ENCODE data around the gene TAPBPL. TPM values are rescaled to one million over a fixed set of nuclear protein-coding genes. Genes with fewer than 3 reads are reported as not detected.

The TAPBPL gene
- total and polyA plus RNA-seq, 2 of the 4 experiments (the other 2 are of a cell fraction): 3.4 to 12.1 TPM

DNA sequence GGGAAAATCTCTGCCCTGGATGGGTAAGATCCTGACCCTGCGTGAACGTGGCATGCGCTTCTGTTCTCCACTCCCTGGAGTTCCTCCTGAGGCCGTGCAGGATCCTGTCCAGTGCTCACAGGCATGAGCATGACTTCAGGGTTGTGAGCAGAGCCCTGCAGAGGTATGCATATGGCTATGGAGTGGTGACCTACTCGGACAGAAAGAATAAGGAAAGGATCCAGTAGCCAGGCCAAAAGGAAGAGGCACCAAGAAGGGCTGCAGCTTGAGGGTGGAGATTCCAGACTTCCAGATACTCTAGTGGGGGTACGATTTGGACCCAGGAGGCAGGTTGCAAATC is 27.9 kb upstream of the TAPBPL start:
- WGBS, 2 experiments (ENCODE audit: extremely low coverage in 2 of 2, insufficient read length in 1 of 2): no CpG with 5 or more reads among the region's 6 CpGs
- TF ChIP-seq CEBPB (IDR thresholded peaks at IDR 0.05; ENCODE audit: low read depth, low read length): no peak
- no peak for TF ChIP-seq RCOR1 (IDR thresholded peaks at IDR 0.05; ENCODE audit: insufficient replicate concordance, low read length)
- no peak for TF ChIP-seq MAZ (IDR thresholded peaks at IDR 0.05; ENCODE audit: borderline replicate concordance, low read depth, low read length)
- no peak for TF ChIP-seq NFE2L2 (IDR thresholded peaks at IDR 0.05; ENCODE audit: low read depth, low read length)
- no peaks in the 10 kb centered on the region for H3K36me3 ChIP-seq (ENCODE audit: control insufficient read depth, insufficient read depth, low read length)
- no peaks in the 10 kb centered on the region for H3K27me3 ChIP-seq (ENCODE audit: control insufficient read depth, insufficient read depth, low read length)
- DNase-seq (no peak), ATAC-seq (ENCODE audit: low read depth) (peak; percentile 40)
- no peak overlapping the region for H3K27ac ChIP-seq (ENCODE audit: insufficient read depth, low read length)
- no peak overlapping the region for H3K56ac ChIP-seq (ENCODE audit: extremely low read depth, insufficient read depth, low read length)
- no peak overlapping the region for H4K5ac ChIP-seq (ENCODE audit: low read depth, low read length)
- H2BK120ac ChIP-seq (ENCODE audit: low read depth, low read length): no peak overlapping the region
- no peak overlapping the region for H3K18ac ChIP-seq (ENCODE audit: low read depth, low read length)
- no peaks in the 10 kb centered on the region for H4K20me1 ChIP-seq (ENCODE audit: insufficient read depth, low read length)
- no peak overlapping the region for H2BK20ac ChIP-seq (ENCODE audit: low read depth, low read length)
- no peak overlapping the region for H4K8ac ChIP-seq (ENCODE audit: low read depth in 2 of 2, low read length in 2 of 2)
- peak overlapping the region; percentile 3; the same call in 1 of the 2 replicates for H2AK5ac ChIP-seq (ENCODE audit: low read depth, low read length)
- peaks cover 7% of the 10 kb centered on the region; the same call in 1 of the 2 replicates for H3K9me1 ChIP-seq (ENCODE audit: insufficient read depth, low read length)
- no peaks in the 10 kb centered on the region for H3K4me1 ChIP-seq (ENCODE audit: control insufficient read depth, insufficient read depth, low read length)
- H3K9ac ChIP-seq (ENCODE audit: low read depth, low read length): no peak overlapping the region
- H3K79me1 ChIP-seq (ENCODE audit: low read depth in 1 of 2, low read length in 2 of 2): no peaks in the 10 kb centered on the region
- no peak overlapping the region for H4K91ac ChIP-seq (ENCODE audit: insufficient read depth, low read depth, low read length)
- dilution Hi-C loops (cut with HindIII; ENCODE audit: low sequenced_read_pairs, unreplicated experiment): no loop called here
- BruUV-seq (replicated peaks): no TSS peak
- ChIA-PET CTCF (interaction anchor here (0.6 to 1.4 kb wide), 5 partner anchors 42 to 386 kb away, joined by 3 to 8 read pairs (median 3); no protein-coding TSS in a partner anchor), POLR2A (ENCODE audit: unreplicated experiment) (no interaction called here)
- in situ Hi-C loops (cut with MboI; ENCODE audit: low sequenced_read_pairs): loop anchor here (5.0 kb wide), 2 partner anchors 38 to 118 kb away; no protein-coding TSS in a partner anchor
- H2BK5ac ChIP-seq (ENCODE audit: low read depth, low read length, poor library complexity, severe bottlenecking): no peak overlapping the region
- H3K23ac ChIP-seq (ENCODE audit: low read depth, low read length): no peak overlapping the region
- no peak overlapping the region for H2BK15ac ChIP-seq (ENCODE audit: low read depth, low read length)
- no peaks in the 10 kb centered on the region for H3K9me3 ChIP-seq (ENCODE audit: control insufficient read depth, insufficient read depth, low read length)
- no peak overlapping the region for H3K14ac ChIP-seq (replicated peaks; ENCODE audit: low read depth, low read length)
- no peak overlapping the region for H2AK9ac ChIP-seq (replicated peaks; ENCODE audit: low read depth, low read length, poor library complexity)
- no peak overlapping the region for H2AFZ ChIP-seq (replicated peaks; ENCODE audit: low read length, poor library complexity)
- H3K4me2 ChIP-seq (ENCODE audit: low read depth, low read length): no peak overlapping the region
- no peak overlapping the region for H3K4me3 ChIP-seq (ENCODE audit: insufficient read depth, low read depth, low read length)
- H3K4ac ChIP-seq (ENCODE audit: low read depth, low read length): no peak overlapping the region
- intact Hi-C loops (cut with micrococcal nuclease): no loop called here
